ENCODE measurements around the gene ZBTB5. TPM values are rescaled to one million over a fixed set of nuclear protein-coding genes. Genes with fewer than 3 reads are reported as not detected.
"Not testable (repeated sequence)": the region's sequence is repeated elsewhere in the genome, so short reads cannot be mapped to it uniquely, and the experiment has no call there.

The ZBTB5 gene
- total RNA-seq, 4 donors from 2014 or later, result 15.0 to 23.3 (median 20.5) TPM

DNA sequence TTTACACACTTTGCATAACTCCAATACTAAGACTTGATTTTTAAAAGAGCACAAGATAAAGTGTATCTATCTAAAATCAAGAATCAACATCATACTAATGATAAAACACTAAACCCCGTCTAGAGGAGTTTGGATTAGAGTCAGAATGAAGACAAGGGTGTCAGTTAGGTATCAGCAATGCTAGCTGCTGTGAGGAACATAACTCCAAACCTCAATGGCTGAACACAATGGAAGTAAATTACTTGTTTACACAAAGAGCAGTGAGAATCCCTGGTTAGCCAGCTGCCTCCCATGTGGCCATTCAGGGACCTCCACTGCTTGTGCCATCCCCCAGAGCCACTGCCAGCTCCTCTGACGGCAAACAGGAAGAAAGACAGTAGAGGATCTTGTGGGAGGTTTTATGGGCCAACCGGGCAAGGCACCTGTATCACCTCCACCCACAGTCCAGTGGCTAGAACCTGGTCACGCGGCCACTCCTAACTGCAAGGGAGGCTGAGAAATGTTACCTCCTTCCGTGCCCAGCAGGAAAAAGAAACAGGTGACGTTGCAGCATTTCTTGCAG, 66.7 kb downstream of the ZBTB5 start:
- Histone ChIP-seq H3K27ac (no peak overlapping the region), H3K9me3 (no peaks in the 10 kb centered on the region), H3K4me1 (no peaks in the 10 kb centered on the region), H3K27me3 (no peaks in the 10 kb centered on the region), H3K4me3 (no peak overlapping the region), H3K36me3 (no peaks in the 10 kb centered on the region)
- intact Hi-C loops (cut with DNase I), result no loop called here
- WGBS, 2 donors, result 77 to 80% methylated on average over 6 to 7 of the region's 7 CpGs
- DNase-seq, result no peak
- TF ChIP-seq, protein P1, sequence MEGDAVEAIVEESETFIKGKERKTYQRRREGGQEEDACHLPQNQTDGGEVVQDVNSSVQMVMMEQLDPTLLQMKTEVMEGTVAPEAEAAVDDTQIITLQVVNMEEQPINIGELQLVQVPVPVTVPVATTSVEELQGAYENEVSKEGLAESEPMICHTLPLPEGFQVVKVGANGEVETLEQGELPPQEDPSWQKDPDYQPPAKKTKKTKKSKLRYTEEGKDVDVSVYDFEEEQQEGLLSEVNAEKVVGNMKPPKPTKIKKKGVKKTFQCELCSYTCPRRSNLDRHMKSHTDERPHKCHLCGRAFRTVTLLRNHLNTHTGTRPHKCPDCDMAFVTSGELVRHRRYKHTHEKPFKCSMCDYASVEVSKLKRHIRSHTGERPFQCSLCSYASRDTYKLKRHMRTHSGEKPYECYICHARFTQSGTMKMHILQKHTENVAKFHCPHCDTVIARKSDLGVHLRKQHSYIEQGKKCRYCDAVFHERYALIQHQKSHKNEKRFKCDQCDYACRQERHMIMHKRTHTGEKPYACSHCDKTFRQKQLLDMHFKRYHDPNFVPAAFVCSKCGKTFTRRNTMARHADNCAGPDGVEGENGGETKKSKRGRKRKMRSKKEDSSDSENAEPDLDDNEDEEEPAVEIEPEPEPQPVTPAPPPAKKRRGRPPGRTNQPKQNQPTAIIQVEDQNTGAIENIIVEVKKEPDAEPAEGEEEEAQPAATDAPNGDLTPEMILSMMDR (IDR thresholded peaks at IDR 0.05), result no peak
- TF ChIP-seq POLR2A (IDR thresholded peaks at IDR 0.05), result no peak

DNA sequence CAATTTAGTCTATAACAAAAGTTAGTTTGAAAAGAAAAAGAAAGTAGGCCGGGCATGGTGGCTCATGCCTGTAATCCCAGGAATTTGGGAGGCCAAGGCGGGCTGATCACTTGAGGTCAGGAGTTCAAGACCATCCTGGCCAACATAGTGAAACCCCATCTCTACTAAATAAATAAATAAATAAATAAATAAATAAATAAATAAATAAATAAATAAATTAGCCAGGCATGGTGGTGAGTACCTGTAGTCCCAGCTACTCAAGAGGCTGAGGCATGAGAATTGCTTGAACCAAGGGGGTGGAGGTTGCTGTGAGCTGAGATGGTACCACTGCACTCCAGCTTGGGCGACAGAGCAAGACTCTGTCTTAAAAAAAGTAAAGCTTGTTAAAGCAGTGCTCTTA, 67.3 kb downstream of the ZBTB5 start:
- DNase-seq; H3K4me3 ChIP-seq; H3K27me3 ChIP-seq; H3K9me3 ChIP-seq; H3K36me3 ChIP-seq; intact Hi-C loops (cut with DNase I); H3K27ac ChIP-seq; H3K4me1 ChIP-seq: not testable (repeated sequence)
- 88 to 96% methylated on average over 3 of the region's 3 CpGs for WGBS, 2 donors

DNA sequence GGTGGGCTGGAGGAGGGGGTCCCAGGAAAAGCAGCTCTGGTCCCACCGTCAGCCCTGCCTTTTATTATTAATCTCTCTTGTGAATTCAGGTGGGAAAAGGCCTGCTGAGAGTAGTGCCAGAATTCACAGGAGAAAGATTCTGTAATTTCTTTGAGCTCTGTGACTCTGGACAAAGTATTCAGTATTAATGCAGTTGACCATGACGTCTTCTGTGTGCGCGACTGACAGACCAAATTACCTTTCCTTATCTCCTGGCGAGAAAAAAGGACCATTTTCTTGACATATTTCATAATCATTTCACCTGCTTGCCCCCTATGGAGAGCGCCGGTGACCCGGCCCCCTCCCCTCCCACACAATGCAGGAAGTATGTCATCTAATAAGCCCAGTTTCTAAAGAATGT, 69.6 kb downstream of the ZBTB5 start:
- no peak for DNase-seq
- Histone ChIP-seq H3K27me3 (no peaks in the 10 kb centered on the region), H3K9me3 (no peaks in the 10 kb centered on the region), H3K4me3 (no peak overlapping the region), H3K36me3 (no peaks in the 10 kb centered on the region), H3K4me1 (no peaks in the 10 kb centered on the region), H3K27ac (no peak overlapping the region)
- WGBS, 2 donors, result 79 to 80% methylated on average over 8 of the region's 8 CpGs
- intact Hi-C loops (cut with DNase I), result no loop called here
- TF ChIP-seq POLR2A (IDR thresholded peaks at IDR 0.05), result no peak
- TF ChIP-seq, protein P1 (IDR thresholded peaks at IDR 0.05), result no peak

DNA sequence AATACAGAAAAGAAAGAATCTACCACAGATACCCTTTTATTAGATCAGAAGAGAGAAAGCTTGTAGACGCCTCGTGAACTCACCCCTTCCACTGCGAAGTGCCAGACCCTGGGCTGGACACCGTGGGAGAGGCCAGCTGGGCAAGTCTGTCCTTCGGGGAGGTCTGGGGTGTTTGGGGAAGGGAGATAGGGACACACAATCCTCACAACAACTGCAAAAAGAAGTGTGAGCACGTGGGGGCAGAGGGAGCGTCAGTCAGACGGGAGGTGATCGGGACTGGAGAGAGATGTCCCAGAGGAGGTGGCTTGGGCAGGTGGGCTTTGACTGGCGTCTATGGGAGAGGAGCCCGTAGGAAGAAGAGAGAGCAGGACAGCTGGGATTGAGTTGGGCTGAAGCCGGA, 70.0 kb downstream of the ZBTB5 start:
- Histone ChIP-seq H3K4me1 (no peaks in the 10 kb centered on the region), H3K4me3 (no peak overlapping the region), H3K36me3 (no peaks in the 10 kb centered on the region), H3K27me3 (no peaks in the 10 kb centered on the region), H3K27ac (no peak overlapping the region), H3K9me3 (no peaks in the 10 kb centered on the region)
- TF ChIP-seq POLR2A (IDR thresholded peaks at IDR 0.05), result no peak
- TF ChIP-seq, protein P1 (IDR thresholded peaks at IDR 0.05), result no peak
- no peak for DNase-seq
- intact Hi-C loops (cut with DNase I), result no loop called here
- WGBS, 2 donors, result 66 to 76% methylated on average over 12 of the region's 12 CpGs

DNA sequence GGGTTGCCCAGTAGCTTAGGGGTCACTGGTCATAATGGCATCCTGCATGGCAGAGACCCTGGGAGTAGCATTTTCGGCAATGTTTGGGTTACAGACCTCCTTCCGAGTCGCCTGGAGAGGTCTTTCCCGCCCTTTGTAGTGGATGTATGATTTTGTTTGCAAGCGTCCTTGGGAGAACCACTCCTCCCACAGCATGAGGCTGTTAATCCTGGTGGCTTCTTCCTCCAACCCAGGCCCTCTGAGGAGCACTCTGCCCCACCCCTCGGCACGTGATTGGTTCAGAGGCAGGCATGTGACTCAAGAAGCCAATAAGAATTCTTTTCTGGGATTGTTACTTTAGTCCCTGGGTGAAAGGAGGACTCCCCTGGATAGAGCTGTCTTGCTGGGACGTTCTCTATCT, 73.0 kb downstream of the ZBTB5 start:
- TF ChIP-seq, protein P1 (IDR thresholded peaks at IDR 0.05), result no peak
- no peak for TF ChIP-seq POLR2A (IDR thresholded peaks at IDR 0.05)
- no peak overlapping the region for H3K27ac ChIP-seq
- no peaks in the 10 kb centered on the region for H3K9me3 ChIP-seq
- no peaks in the 10 kb centered on the region for H3K4me1 ChIP-seq
- 76 to 87% methylated on average over 7 to 8 of the region's 8 CpGs for WGBS, 2 donors
- no peak for DNase-seq
- intact Hi-C loops (cut with DNase I), result no loop called here
- H3K4me3 ChIP-seq, result no peak overlapping the region
- H3K36me3 ChIP-seq, result no peaks in the 10 kb centered on the region
- H3K27me3 ChIP-seq, result no peaks in the 10 kb centered on the region

DNA sequence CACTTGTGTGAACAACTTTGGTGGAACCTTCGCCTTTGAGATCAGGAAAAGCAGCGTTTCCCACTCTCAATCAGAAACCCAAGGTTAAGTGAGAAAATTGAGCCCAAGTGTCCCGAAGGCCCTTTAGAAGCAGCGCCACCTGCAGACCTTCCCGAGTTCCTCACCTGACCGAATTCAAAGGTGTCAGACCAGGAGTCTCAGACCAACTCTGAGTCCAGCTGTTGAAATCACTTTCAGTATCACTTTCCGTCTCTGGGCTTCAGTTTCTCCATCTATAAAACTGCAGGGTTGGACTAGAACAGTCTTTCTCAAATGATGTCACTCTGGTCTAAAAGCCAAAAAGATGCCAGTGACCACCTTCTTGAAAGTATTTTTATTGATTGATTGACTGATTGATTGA, 74.5 kb downstream of the ZBTB5 start:
- 38 to 48% methylated on average over 7 of the region's 7 CpGs for WGBS, 2 donors
- TF ChIP-seq, protein P1 (IDR thresholded peaks at IDR 0.05), result peak in 4 of 6 experiments; percentile 16 to 45 (median 32)
- TF ChIP-seq POLR2A (IDR thresholded peaks at IDR 0.05), result no peak
- no peak for DNase-seq
- Histone ChIP-seq H3K4me1 (no peaks in the 10 kb centered on the region), H3K9me3 (no peaks in the 10 kb centered on the region), H3K36me3 (no peaks in the 10 kb centered on the region), H3K4me3 (no peak overlapping the region), H3K27me3 (no peaks in the 10 kb centered on the region), H3K27ac (no peak overlapping the region)
- intact Hi-C loops (cut with DNase I), result no loop called here
